Measurements from ENCODE around the gene ADAMTS14.

Gene ADAMTS14

GRCh38 chr10:70779511-70780369, 107.4 kb downstream of the ADAMTS14 start:
- TF ChIP-seq, protein P1, sequence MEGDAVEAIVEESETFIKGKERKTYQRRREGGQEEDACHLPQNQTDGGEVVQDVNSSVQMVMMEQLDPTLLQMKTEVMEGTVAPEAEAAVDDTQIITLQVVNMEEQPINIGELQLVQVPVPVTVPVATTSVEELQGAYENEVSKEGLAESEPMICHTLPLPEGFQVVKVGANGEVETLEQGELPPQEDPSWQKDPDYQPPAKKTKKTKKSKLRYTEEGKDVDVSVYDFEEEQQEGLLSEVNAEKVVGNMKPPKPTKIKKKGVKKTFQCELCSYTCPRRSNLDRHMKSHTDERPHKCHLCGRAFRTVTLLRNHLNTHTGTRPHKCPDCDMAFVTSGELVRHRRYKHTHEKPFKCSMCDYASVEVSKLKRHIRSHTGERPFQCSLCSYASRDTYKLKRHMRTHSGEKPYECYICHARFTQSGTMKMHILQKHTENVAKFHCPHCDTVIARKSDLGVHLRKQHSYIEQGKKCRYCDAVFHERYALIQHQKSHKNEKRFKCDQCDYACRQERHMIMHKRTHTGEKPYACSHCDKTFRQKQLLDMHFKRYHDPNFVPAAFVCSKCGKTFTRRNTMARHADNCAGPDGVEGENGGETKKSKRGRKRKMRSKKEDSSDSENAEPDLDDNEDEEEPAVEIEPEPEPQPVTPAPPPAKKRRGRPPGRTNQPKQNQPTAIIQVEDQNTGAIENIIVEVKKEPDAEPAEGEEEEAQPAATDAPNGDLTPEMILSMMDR (IDR thresholded peaks at IDR 0.05; ENCODE audit: low read length, missing control alignments) = no peak
- H3K4me3 ChIP-seq (replicated peaks; ENCODE audit: low read depth, low read length) = no peak overlapping the region
- DNase-seq (ENCODE audit: low read depth) = no peak

GRCh38 chr10:70780370-70780760, 108.1 kb downstream of the ADAMTS14 start:
- no peak for DNase-seq (ENCODE audit: low read depth)
- TF ChIP-seq, protein P1 (IDR thresholded peaks at IDR 0.05; ENCODE audit: low read length, missing control alignments) = no peak
- H3K4me3 ChIP-seq (replicated peaks; ENCODE audit: low read depth, low read length) = no peak overlapping the region

DNA sequence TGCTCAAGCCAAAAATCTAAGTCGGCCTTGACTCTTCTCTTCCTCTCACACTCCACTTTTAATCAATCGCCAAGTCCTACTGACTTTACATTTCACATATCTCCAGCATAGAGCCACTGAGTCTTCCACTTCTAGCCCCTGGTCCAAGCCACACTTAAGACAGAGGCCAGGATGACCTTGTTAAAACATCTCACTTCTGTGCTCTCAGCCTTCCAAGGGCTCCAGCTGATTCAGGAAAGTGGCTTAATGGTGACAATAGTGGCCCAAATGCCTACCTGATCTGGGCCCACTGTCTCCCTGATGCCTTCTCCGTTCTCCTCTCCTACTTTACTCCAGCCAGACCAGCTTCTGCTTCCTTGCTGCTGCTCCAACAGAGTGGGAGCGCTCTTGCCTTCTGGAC, 108.5 kb downstream of the ADAMTS14 start:
- H3K4me3 ChIP-seq (replicated peaks; ENCODE audit: low read depth, low read length) = no peak overlapping the region
- TF ChIP-seq, protein P1 (IDR thresholded peaks at IDR 0.05; ENCODE audit: low read length, missing control alignments) = no peak
- DNase-seq (ENCODE audit: low read depth) = no peak

DNA sequence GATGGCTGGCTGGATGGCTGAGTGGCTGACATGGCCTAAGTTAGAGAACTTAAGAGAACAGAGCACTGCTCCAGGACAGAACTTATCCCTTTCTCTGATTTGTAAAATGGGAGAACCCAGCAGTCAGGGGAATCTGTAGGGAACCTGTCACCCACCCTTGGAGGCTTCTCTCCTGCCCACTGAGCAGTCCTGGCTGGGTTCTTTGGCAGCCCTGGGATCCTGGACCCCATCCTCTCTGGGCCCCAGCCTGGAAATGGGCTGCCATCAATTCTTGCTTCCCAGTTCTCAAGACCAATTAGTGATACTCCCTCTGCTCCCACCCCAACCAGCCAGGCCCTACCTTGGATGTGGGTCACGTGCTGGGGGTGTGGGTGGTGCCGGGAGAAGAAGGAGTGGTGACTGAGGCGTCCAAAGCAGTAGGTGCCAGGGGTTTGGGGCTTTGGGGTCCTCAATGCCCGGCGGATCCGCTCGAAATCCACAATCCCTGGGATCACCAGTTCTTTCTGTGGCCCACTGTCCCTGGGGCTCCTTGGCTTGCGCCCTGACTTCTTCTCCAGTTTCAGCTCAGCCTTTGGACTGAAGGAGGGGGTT, 109.2 kb downstream of the ADAMTS14 start:
- no peak overlapping the region for H3K4me3 ChIP-seq (replicated peaks; ENCODE audit: low read depth, low read length)
- TF ChIP-seq, protein P1 (IDR thresholded peaks at IDR 0.05; ENCODE audit: low read length, missing control alignments) = no peak
- no peak for DNase-seq (ENCODE audit: low read depth)

GRCh38 chr10:70782086-70782745, 109.9 kb downstream of the ADAMTS14 start:
- no peak for DNase-seq (ENCODE audit: low read depth)
- TF ChIP-seq, protein P1 (IDR thresholded peaks at IDR 0.05; ENCODE audit: low read length, missing control alignments) = no peak
- no peak overlapping the region for H3K4me3 ChIP-seq (replicated peaks; ENCODE audit: low read depth, low read length)

DNA sequence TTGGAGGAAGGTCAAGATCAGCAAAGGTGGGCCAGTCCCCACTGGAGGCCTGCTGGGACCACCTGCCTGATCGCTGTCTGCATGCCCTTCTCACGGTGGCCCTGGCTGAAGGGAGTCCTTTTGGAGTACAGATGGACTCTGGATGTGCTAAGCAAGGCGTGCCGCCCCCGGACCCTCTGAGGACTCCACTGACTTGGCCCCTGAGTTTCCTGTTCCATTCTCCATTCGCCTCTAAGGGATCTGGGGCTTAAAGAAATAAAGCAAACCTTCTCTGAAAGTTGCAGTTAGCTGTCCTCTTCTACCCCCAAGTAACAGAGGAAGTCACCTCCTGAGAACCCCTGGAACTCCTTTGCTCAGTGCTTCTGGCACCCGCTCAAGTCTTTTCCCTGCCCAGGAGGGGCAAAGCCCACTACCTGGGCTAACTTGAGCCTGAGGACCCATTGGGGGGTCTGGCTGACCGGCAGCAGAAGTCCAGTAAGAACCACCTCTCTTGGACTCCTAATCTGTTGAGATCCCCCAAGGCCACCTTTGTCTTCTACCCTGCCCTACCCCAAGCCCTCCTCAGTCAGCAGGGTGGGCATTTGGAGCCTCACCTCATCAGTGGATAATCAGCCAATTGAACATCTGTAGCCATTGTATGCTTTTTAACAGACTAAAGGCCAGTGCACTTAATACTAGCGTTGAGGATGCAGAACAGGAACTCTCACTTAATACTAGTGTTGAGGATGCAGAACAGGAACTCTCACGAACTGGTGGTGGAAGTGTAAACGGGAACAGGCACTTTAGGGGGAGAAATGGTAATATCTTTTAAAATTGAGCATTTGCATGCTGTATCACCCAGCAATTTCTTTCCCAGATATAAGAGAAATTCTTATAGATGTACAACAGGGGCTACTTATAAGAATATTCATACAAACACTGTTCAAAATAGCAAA, 110.7 kb downstream of the ADAMTS14 start:
- TF ChIP-seq, protein P1 (IDR thresholded peaks at IDR 0.05; ENCODE audit: low read length, missing control alignments) = no peak
- no peak for DNase-seq (ENCODE audit: low read depth)
- no peak overlapping the region for H3K4me3 ChIP-seq (replicated peaks; ENCODE audit: low read depth, low read length)
